H9 (cell line): ENCODE measurements around the gene GRID2IP. TPM values are rescaled to one million over a fixed set of nuclear protein-coding genes. Genes with fewer than 3 reads are reported as not detected.
"Not testable (repeated sequence)": the region's sequence is repeated elsewhere in the genome, so short reads cannot be mapped to it uniquely, and the experiment has no call there.

Experiments
- DNase-seq: peaks from one replicate; pipeline ENCODE4 v3.0.0-alpha.2; 2017
- H2AFZ ChIP-seq: one replicate; pipeline ENCODE4 v1.6.1; 2013; ENCODE audit warnings: mild to moderate bottlenecking, low read length, control low read depth, moderate library complexity
- H2AK5ac ChIP-seq: 2 replicates; pipeline ENCODE4 v1.6.1; 2013; ENCODE audit warnings: low read length, control low read depth, mixed read lengths; ENCODE audit not compliant: insufficient read length
- H2BK120ac ChIP-seq: one replicate; pipeline ENCODE4 v1.6.1; 2013; ENCODE audit warnings: low read depth, mild to moderate bottlenecking, low read length, control low read depth, inconsistent platforms; ENCODE audit not compliant: poor library complexity, severe bottlenecking
- H2BK12ac ChIP-seq: 2 replicates; pipeline ENCODE4 v1.6.1; 2013; ENCODE audit warnings: low read length, control low read depth, mixed read lengths, low read depth; ENCODE audit not compliant: insufficient read length
- H2BK15ac ChIP-seq: 2 replicates; pipeline ENCODE4 v1.6.1; 2013; ENCODE audit warnings: low read depth, low read length, control low read depth
- H2BK20ac ChIP-seq: one replicate; pipeline ENCODE4 v1.6.1; 2013; ENCODE audit warnings: low read depth, mild to moderate bottlenecking, low read length, control low read depth, inconsistent platforms; ENCODE audit not compliant: poor library complexity, severe bottlenecking
- H2BK5ac ChIP-seq: 2 replicates; pipeline ENCODE4 v1.6.1; 2013; ENCODE audit warnings: low read length, control low read depth, mixed read lengths; ENCODE audit not compliant: insufficient read length
- H3K14ac ChIP-seq: 2 replicates; pipeline ENCODE4 v1.6.1; 2013; ENCODE audit warnings: low read length, control low read depth; ENCODE audit not compliant: insufficient read depth
- H3K18ac ChIP-seq: 2 replicates; pipeline ENCODE4 v1.6.1; 2013; ENCODE audit warnings: low read depth, mild to moderate bottlenecking, mixed read lengths, low read length, control low read depth; ENCODE audit not compliant: insufficient read length
- H3K23ac ChIP-seq: 2 replicates; pipeline ENCODE4 v1.6.1; 2013; ENCODE audit warnings: low read length, control low read depth, mixed read lengths, low read depth; ENCODE audit not compliant: insufficient read length
- H3K23me2 ChIP-seq: 2 replicates; pipeline ENCODE4 v1.6.1; 2013; ENCODE audit warnings: low read depth, mild to moderate bottlenecking, mixed read lengths, low read length, control low read depth; ENCODE audit not compliant: insufficient read length, poor library complexity, severe bottlenecking
- H3K27ac ChIP-seq: 2 replicates; pipeline ENCODE4 v1.5.1; 2013; ENCODE audit warnings: low read length, control low read depth, mixed read lengths, low read depth; ENCODE audit not compliant: insufficient read length
- H3K27me3 ChIP-seq: 2 replicates; pipeline ENCODE4 v1.6.1; 2013; ENCODE audit warnings: low read length, control low read depth, inconsistent platforms; ENCODE audit not compliant: insufficient read depth
- H3K4ac ChIP-seq: 2 replicates; pipeline ENCODE4 v1.6.1; 2013; ENCODE audit warnings: low read depth, mild to moderate bottlenecking, control low read depth, inconsistent platforms, low read length, moderate library complexity
- H3K4me1 ChIP-seq: 2 replicates; pipeline ENCODE4 v1.6.1; 2013; ENCODE audit warnings: low read length, control low read depth, inconsistent platforms; ENCODE audit not compliant: insufficient read depth
- H3K4me2 ChIP-seq: 2 replicates; pipeline ENCODE4 v1.6.1; 2013; ENCODE audit warnings: low read length, control low read depth, mixed read lengths; ENCODE audit not compliant: insufficient read length, insufficient read depth
- H3K56ac ChIP-seq: 2 replicates; pipeline ENCODE4 v1.6.1; 2013; ENCODE audit warnings: low read depth, mild to moderate bottlenecking, mixed read lengths, low read length, control low read depth; ENCODE audit not compliant: insufficient read length
- H3K79me1 ChIP-seq: 2 replicates; pipeline ENCODE4 v1.6.1; 2013; ENCODE audit warnings: low read depth, mild to moderate bottlenecking, moderate library complexity, low read length, control low read depth, inconsistent platforms; ENCODE audit not compliant: insufficient read depth, poor library complexity, severe bottlenecking
- H3K79me2 ChIP-seq: 2 replicates; pipeline ENCODE4 v1.6.1; 2013; ENCODE audit warnings: low read length, control low read depth, inconsistent platforms; ENCODE audit not compliant: insufficient read depth
- H3K9ac ChIP-seq: 2 replicates; pipeline ENCODE4 v1.6.1; 2013; ENCODE audit warnings: low read length, control low read depth, mixed read lengths; ENCODE audit not compliant: insufficient read length; ENCODE audit errors: extremely low read depth
- H3K9me3 ChIP-seq: one replicate; pipeline ENCODE4 v1.6.1; 2013; ENCODE audit warnings: low read depth, low read length, inconsistent platforms; ENCODE audit not compliant: control insufficient read depth
- H3T11ph ChIP-seq: one replicate; pipeline ENCODE4 v1.6.1; 2013; ENCODE audit warnings: mild to moderate bottlenecking, low read length, control low read depth, inconsistent platforms
- H4K20me1 ChIP-seq: one replicate; pipeline ENCODE4 v1.6.1; 2013; ENCODE audit not compliant: control insufficient read depth, insufficient read length, insufficient read depth
- H4K5ac ChIP-seq: 2 replicates; pipeline ENCODE4 v1.6.1; 2013; ENCODE audit warnings: low read depth, mild to moderate bottlenecking, mixed read lengths, low read length, control low read depth; ENCODE audit not compliant: insufficient read length
- H4K8ac ChIP-seq: replicated peaks from 2 replicates; pipeline ENCODE4 v1.6.1; 2013; ENCODE audit warnings: low read length, control low read depth, mixed read lengths, low read depth; ENCODE audit not compliant: insufficient read length
- H4K91ac ChIP-seq: 2 replicates; pipeline ENCODE4 v1.6.1; 2013; ENCODE audit warnings: low read depth, mild to moderate bottlenecking, moderate library complexity, mixed read lengths, low read length, control low read depth; ENCODE audit not compliant: insufficient read length
- H3K27ac Mint-ChIP-seq, 3 experiments: 2 replicates in 2 of 3; 3 replicates in 1 of 3; pipeline ENCODE4 v1.8.0; 2020 to 2021; ENCODE audit warnings: mixed read lengths in 3 of 3, mild to moderate bottlenecking in 1 of 3, moderate library complexity in 1 of 3
- H3K27me3 Mint-ChIP-seq: 2 replicates; pipeline ENCODE4 v1.8.0; 2021; ENCODE audit warnings: low read depth, mild to moderate bottlenecking, moderate library complexity, mixed read lengths
- H3K36me3 Mint-ChIP-seq, 3 experiments: 2 replicates in 2 of 3; 3 replicates in 1 of 3; pipeline ENCODE4 v1.8.0; 2020 to 2021; ENCODE audit warnings: low read depth in 3 of 3, mixed read lengths in 3 of 3; ENCODE audit not compliant: insufficient read depth in 1 of 3
- H3K4me1 Mint-ChIP-seq, 2 experiments: 2 replicates each; pipeline ENCODE4 v1.8.0; 2020; ENCODE audit warnings: mixed read lengths in 2 of 2
- H3K4me3 Mint-ChIP-seq, 2 experiments: 2 replicates in 1 of 2; 3 replicates in 1 of 2; pipeline ENCODE4 v1.8.0; 2020 to 2021; ENCODE audit warnings: mild to moderate bottlenecking in 2 of 2, mixed read lengths in 2 of 2, moderate library complexity in 1 of 2
- H3K9me3 Mint-ChIP-seq, 2 experiments: 2 replicates in 1 of 2; 3 replicates in 1 of 2; pipeline ENCODE4 v1.8.0; 2020; ENCODE audit warnings: mild to moderate bottlenecking in 2 of 2, mixed read lengths in 2 of 2, moderate library complexity in 1 of 2
- WGBS: extraction: QIAGEN DNeasy Blood & Tissue Kit; methylation state at CpG from one replicate; pipeline ENCODE4 v1.1.7; 2013; ENCODE audit warnings: missing lambda C conversion rate, low lambda C conversion rate, mixed read lengths; ENCODE audit not compliant: insufficient read length; ENCODE audit errors: extremely low coverage; 5-methylcytosine and 5-hydroxymethylcytosine counted together
- total RNA-seq: library from RNA; stranded (reverse); gene quantifications from 2 replicates; pipeline ENCODE4 v1.2.1, GENCODE V29; 2021
- TF ChIP-seq, protein P1 (sequence below): fragments of 200-600 bp; sonication (generic); conservative IDR thresholded peaks from 3 replicates; pipeline ENCODE4 v1.8.0; 2021; ENCODE audit warnings: antibody characterized with exemption, mild to moderate bottlenecking

The GRID2IP gene
- total RNA-seq, 1 experiment from 2014 or later, result 1.7 TPM

DNA sequence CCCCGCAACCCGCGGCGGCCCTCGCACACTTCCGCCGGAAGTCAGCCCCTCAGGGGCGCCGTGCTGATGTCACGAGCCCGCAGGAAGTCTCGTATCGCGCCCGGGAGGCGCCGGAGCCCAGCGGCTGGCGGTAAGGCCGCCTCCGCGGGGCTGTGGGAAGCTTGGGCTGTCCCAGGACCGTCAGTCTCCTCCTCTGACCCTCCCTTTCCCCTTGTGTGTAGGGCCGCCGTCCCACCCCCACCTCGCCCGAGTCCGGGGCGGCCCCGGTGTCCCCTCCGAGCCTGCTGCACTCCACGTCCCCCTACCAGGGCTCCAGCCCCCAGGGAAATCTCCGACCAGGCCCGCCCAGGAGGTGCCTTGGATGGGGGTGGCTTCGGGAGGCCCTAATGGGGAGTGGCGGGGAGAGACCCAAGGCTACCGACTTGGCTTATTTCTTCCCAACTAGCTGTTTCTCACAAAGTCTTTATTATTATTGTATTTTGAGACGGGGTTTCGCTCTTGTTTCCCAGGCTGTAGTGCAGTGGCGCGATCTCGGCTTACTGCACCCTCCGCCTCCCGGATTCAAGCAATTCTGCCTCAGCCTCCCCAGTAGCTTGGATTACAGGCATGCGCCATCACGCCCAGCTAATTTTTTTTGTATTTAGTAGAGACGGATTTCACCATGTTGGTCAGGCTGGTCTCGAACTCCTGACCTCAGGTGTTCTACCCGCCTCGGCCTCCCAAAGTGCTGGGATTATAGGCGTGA, 26.3 kb upstream of the GRID2IP start, which contains the start of gene ZDHHC4:
ZDHHC4 (plus strand) TSS at position 86 of the 745 bp plus-strand sequence. CDS start 3,108 bp downstream, outside the sequence.
- DNase-seq, result peak; percentile 84
- Histone ChIP-seq H3K27ac (no peak within 1 kb of the TSS), H3K4ac (no peak within 1 kb of the TSS; the same call in 1 of the 2 replicates), H3K9me3 (no peaks in the 10 kb centered on the region), H3K4me2 (peak within 1 kb of the TSS; percentile 26), H4K8ac (no peak within 1 kb of the TSS), H4K91ac (no peak within 1 kb of the TSS), H4K20me1 (no peaks in the 10 kb centered on the region), H3K23me2 (no peaks in the 10 kb centered on the region), H3K4me1 (no peaks in the 10 kb centered on the region), H3K18ac (peak within 1 kb of the TSS; percentile 36), H3K27me3 (no peaks in the 10 kb centered on the region), H2BK15ac (no peak within 1 kb of the TSS), H2BK20ac (peak within 1 kb of the TSS; percentile 12), H2AFZ (no peak within 1 kb of the TSS), H2BK120ac (no peak within 1 kb of the TSS), H4K5ac (no peak within 1 kb of the TSS), H3K9ac (peak within 1 kb of the TSS; percentile 53), H3K79me1 (no peaks in the 10 kb centered on the region), H3K56ac (no peak within 1 kb of the TSS), H2BK12ac (no peak within 1 kb of the TSS), H3K14ac (peak within 1 kb of the TSS; percentile 77), H3K23ac (no peak within 1 kb of the TSS), H2BK5ac (no peak within 1 kb of the TSS), H2AK5ac (no peak within 1 kb of the TSS), H3K79me2 (no peaks in the 10 kb centered on the region), H3T11ph (no peak within 1 kb of the TSS)
- Mint-ChIP-seq H3K27me3 (no peaks in the 10 kb centered on the region; the same call in none of the 2 replicates), H3K9me3 (no peaks in the 10 kb centered on the region), H3K4me1 (peaks cover 0 to 2% of the 10 kb centered on the region in 2 experiments; a peak in 1 of 4 replicates), H3K4me3 (peak within 1 kb of the TSS; percentile 80 to 87), H3K27ac (peak within 1 kb of the TSS; percentile 84 to 93 (median 88); a peak in 6 of 7 replicates), H3K36me3 (peaks cover 10 to 38% (median 30%) of the 10 kb centered on the region in 3 experiments; a peak in 6 of 7 replicates)
- WGBS, result no CpG with 5 or more reads among the region's 51 CpGs
- TF ChIP-seq, protein P1, sequence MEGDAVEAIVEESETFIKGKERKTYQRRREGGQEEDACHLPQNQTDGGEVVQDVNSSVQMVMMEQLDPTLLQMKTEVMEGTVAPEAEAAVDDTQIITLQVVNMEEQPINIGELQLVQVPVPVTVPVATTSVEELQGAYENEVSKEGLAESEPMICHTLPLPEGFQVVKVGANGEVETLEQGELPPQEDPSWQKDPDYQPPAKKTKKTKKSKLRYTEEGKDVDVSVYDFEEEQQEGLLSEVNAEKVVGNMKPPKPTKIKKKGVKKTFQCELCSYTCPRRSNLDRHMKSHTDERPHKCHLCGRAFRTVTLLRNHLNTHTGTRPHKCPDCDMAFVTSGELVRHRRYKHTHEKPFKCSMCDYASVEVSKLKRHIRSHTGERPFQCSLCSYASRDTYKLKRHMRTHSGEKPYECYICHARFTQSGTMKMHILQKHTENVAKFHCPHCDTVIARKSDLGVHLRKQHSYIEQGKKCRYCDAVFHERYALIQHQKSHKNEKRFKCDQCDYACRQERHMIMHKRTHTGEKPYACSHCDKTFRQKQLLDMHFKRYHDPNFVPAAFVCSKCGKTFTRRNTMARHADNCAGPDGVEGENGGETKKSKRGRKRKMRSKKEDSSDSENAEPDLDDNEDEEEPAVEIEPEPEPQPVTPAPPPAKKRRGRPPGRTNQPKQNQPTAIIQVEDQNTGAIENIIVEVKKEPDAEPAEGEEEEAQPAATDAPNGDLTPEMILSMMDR, result no peak

DNA sequence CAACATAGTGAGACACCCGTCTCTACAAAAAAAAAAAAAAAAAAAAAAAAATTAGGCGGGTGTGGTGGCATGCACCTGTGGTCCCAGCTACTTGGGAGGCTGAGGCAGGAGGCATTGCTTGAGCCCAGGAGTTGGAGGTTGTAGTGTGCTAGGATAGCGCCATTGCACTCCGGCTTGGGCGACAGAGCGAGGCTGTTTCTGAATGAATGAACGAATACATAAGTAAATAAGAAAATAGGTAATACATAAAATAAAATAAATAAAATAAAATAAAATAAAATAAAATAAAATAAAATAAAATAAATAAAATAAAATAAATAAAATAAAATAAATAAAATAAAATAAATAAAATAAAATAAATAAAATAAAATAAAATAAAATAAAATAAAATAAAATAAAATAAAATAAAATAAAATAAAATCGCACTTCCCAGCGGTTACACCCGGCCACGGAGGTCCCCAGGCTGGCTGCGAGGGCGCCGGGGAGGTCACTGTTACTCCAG, 25.7 kb upstream of the GRID2IP start:
- not testable (repeated sequence) for H3K4ac ChIP-seq, H3K18ac ChIP-seq, H3K14ac ChIP-seq, H4K8ac ChIP-seq, H2BK12ac ChIP-seq, H3K79me2 ChIP-seq, H3K27ac ChIP-seq, DNase-seq, H2AFZ ChIP-seq, H3K4me1 Mint-ChIP-seq, H3K23me2 ChIP-seq, H3T11ph ChIP-seq, H4K20me1 ChIP-seq, H3K9ac ChIP-seq, H3K27ac Mint-ChIP-seq, H3K56ac ChIP-seq, H3K23ac ChIP-seq, H2AK5ac ChIP-seq, H4K91ac ChIP-seq, H3K27me3 ChIP-seq, H4K5ac ChIP-seq, H2BK15ac ChIP-seq, H3K9me3 Mint-ChIP-seq, H3K27me3 Mint-ChIP-seq, H2BK20ac ChIP-seq, H2BK120ac ChIP-seq, H3K9me3 ChIP-seq, H2BK5ac ChIP-seq, H3K4me1 ChIP-seq, H3K79me1 ChIP-seq
- peak overlapping the region; percentile 80 to 87; a peak in 4 of 5 replicates for H3K4me3 Mint-ChIP-seq
- peak overlapping the region; percentile 26 for H3K4me2 ChIP-seq
- WGBS, result no CpG with 5 or more reads among the region's 14 CpGs
- H3K36me3 Mint-ChIP-seq, result peaks cover 10 to 32% (median 24%) of the 10 kb centered on the region in 3 experiments; a peak in 6 of 7 replicates
